ENCODE results near the gene ADGRB2. TPM values are rescaled to one million over a fixed set of nuclear protein-coding genes. Genes with fewer than 3 reads are reported as not detected.
A peak's percentile ranks its signal among the peaks of the same experiment; 100 is the strongest.

Gene ADGRB2
- total RNA-seq, 4 donors from 2014 or later = 1.4 to 6.0 (median 2.5) TPM

- Histone ChIP-seq H3K27me3 (no peaks in the 10 kb centered on the region), H3K27ac (no peak overlapping the region), H3K9me3 (no peaks in the 10 kb centered on the region), H3K4me1 (no peaks in the 10 kb centered on the region), H3K36me3 (no peaks in the 10 kb centered on the region), H3K4me3 (no peak overlapping the region)
- no peak for DNase-seq (ENCODE audit: low spot score in 2 of 2)
- 99% methylated on average over 10 of the region's 10 CpGs for WGBS
- TF ChIP-seq POLR2A (IDR thresholded peaks at IDR 0.05) = no peak
- TF ChIP-seq CTCF (IDR thresholded peaks at IDR 0.05) = no peak
Observed at GRCh38 chr1:31725134-31725533, 39.0 kb downstream of the ADGRB2 start.

- H3K4me3 ChIP-seq = no peak overlapping the region
- no peaks in the 10 kb centered on the region for H3K4me1 ChIP-seq
- H3K27ac ChIP-seq = no peak overlapping the region
- H3K27me3 ChIP-seq = no peaks in the 10 kb centered on the region
- TF ChIP-seq POLR2AphosphoS5 (IDR thresholded peaks at IDR 0.05) (no peak), EP300 (IDR thresholded peaks at IDR 0.05) (no peak), POLR2A (IDR thresholded peaks at IDR 0.05) (no peak), CTCF (IDR thresholded peaks at IDR 0.05) (no peak)
- no peak for DNase-seq (ENCODE audit: low spot score in 2 of 2)
- H3K9me3 ChIP-seq = no peaks in the 10 kb centered on the region
- no peaks in the 10 kb centered on the region for H3K36me3 ChIP-seq
- 40% methylated on average over 5 of the region's 5 CpGs for WGBS
Observed at GRCh38 chr1:31723828-31724359, 40.2 kb downstream of the ADGRB2 start.

GRCh38 chr1:31718327-31718897 is 45.7 kb downstream of the ADGRB2 start:
- Histone ChIP-seq H3K4me3 (no peak overlapping the region), H3K27me3 (no peaks in the 10 kb centered on the region), H3K4me1 (peaks cover 43% of the 10 kb centered on the region), H3K36me3 (no peaks in the 10 kb centered on the region), H3K27ac (no peak overlapping the region), H3K9me3 (no peaks in the 10 kb centered on the region)
- no peak for DNase-seq (ENCODE audit: low spot score in 2 of 2)
- WGBS = 37% methylated on average over 4 of the region's 4 CpGs
- no peak for TF ChIP-seq EP300 (IDR thresholded peaks at IDR 0.05)
- no peak for TF ChIP-seq POLR2A (IDR thresholded peaks at IDR 0.05)
- no peak for TF ChIP-seq POLR2AphosphoS5 (IDR thresholded peaks at IDR 0.05)
- no peak for TF ChIP-seq CTCF (IDR thresholded peaks at IDR 0.05)

- Histone ChIP-seq H3K4me1 (peaks cover 54% of the 10 kb centered on the region), H3K27ac (no peak overlapping the region), H3K36me3 (no peaks in the 10 kb centered on the region), H3K4me3 (no peak overlapping the region), H3K27me3 (no peaks in the 10 kb centered on the region), H3K9me3 (no peaks in the 10 kb centered on the region)
- TF ChIP-seq POLR2AphosphoS5 (IDR thresholded peaks at IDR 0.05) (no peak), CTCF (IDR thresholded peaks at IDR 0.05) (no peak)
- DNase-seq (ENCODE audit: low spot score in 2 of 2) = no peak
- 56% methylated on average over 6 of the region's 6 CpGs for WGBS
Observed at GRCh38 chr1:31717341-31717740, 46.8 kb downstream of the ADGRB2 start.

- TF ChIP-seq EP300 (IDR thresholded peaks at IDR 0.05) = no peak
- peak in 1 of 2 donors; percentile 18 for TF ChIP-seq CTCF (IDR thresholded peaks at IDR 0.05)
- Histone ChIP-seq H3K4me1 (peaks cover 57% of the 10 kb centered on the region), H3K27ac (peak overlapping the region; percentile 89), H3K4me3 (peak overlapping the region; percentile 49), H3K27me3 (no peaks in the 10 kb centered on the region), H3K36me3 (no peaks in the 10 kb centered on the region), H3K9me3 (no peaks in the 10 kb centered on the region)
- 10% methylated on average over 7 of the region's 7 CpGs for WGBS
- DNase-seq (ENCODE audit: low spot score in 2 of 2) = no peak
Observed at GRCh38 chr1:31715873-31716220, 48.3 kb downstream of the ADGRB2 start.

All from suprapubic skin (tissue), 4 donors.